ENCODE measurements around the gene KIF3B.

GRCh38 chr20:32274359-32274758 lies 3.1 kb upstream of the KIF3B start:
- TF ChIP-seq POLR2A (IDR thresholded peaks at IDR 0.05): no peak
- no peak for TF ChIP-seq CTCF (IDR thresholded peaks at IDR 0.05)
